ENCODE measurements around the gene PRKAR1A. TPM values are rescaled to one million over a fixed set of nuclear protein-coding genes. Genes with fewer than 3 reads are reported as not detected.
"Not testable (repeated sequence)": the region's sequence is repeated elsewhere in the genome, so short reads cannot be mapped to it uniquely, and the experiment has no call there.

PRKAR1A gene
- total RNA-seq, 2 donors from 2014 or later, result 154 to 230 TPM

GRCh38 chr17:68517605-68518004 lies 5.4 kb downstream of the PRKAR1A start:
- not testable (repeated sequence) for H3K4me3 Mint-ChIP-seq; H3K27ac Mint-ChIP-seq; H3K27me3 Mint-ChIP-seq; ATAC-seq; H3K9me3 Mint-ChIP-seq; DNase-seq (ENCODE audit: low spot score)
- Mint-ChIP-seq H3K4me1 (ENCODE audit: low read depth in 2 of 2) (peaks cover 60% of the 10 kb centered on the region in 2 donors), H3K36me3 (peaks cover 42% of the 10 kb centered on the region)

- peaks cover 37% of the 10 kb centered on the region for H3K36me3 Mint-ChIP-seq
- no peak overlapping the region for H3K4me3 Mint-ChIP-seq
- DNase-seq (ENCODE audit: low spot score) (no peak), ATAC-seq (no peak)
- H3K27me3 Mint-ChIP-seq, result no peaks in the 10 kb centered on the region
- H3K9me3 Mint-ChIP-seq, result no peaks in the 10 kb centered on the region
- H3K4me1 Mint-ChIP-seq (ENCODE audit: low read depth in 2 of 2), result peaks cover 56 to 59% of the 10 kb centered on the region in 2 donors
- no peak overlapping the region for H3K27ac Mint-ChIP-seq
Measured at GRCh38 chr17:68518063-68518815, 6.0 kb downstream of the PRKAR1A start.

GRCh38 chr17:68519051-68519450 lies 6.8 kb downstream of the PRKAR1A start:
- H3K27me3 Mint-ChIP-seq; DNase-seq (ENCODE audit: low spot score); H3K4me3 Mint-ChIP-seq; H3K9me3 Mint-ChIP-seq; ATAC-seq: not testable (repeated sequence)
- Mint-ChIP-seq H3K4me1 (ENCODE audit: low read depth in 2 of 2) (peaks cover 48 to 51% of the 10 kb centered on the region in 2 donors), H3K27ac (peak overlapping the region in 1 of 2 donors; percentile 53), H3K36me3 (peaks cover 40% of the 10 kb centered on the region)

- Mint-ChIP-seq H3K4me1 (ENCODE audit: low read depth in 2 of 2) (peaks cover 40 to 43% of the 10 kb centered on the region in 2 donors), H3K4me3 (no peak overlapping the region), H3K27ac (peak overlapping the region in 1 of 2 donors; percentile 13), H3K36me3 (peaks cover 46% of the 10 kb centered on the region), H3K9me3 (no peaks in the 10 kb centered on the region), H3K27me3 (no peaks in the 10 kb centered on the region)
- no peak for ATAC-seq
- no peak for DNase-seq (ENCODE audit: low spot score)
Measured at GRCh38 chr17:68519911-68520310, 7.7 kb downstream of the PRKAR1A start.

GRCh38 chr17:68522266-68522665 lies 10.0 kb downstream of the PRKAR1A start:
- no peak for ATAC-seq
- no peak for DNase-seq (ENCODE audit: low spot score)
- H3K27me3 Mint-ChIP-seq, result no peaks in the 10 kb centered on the region
- H3K4me3 Mint-ChIP-seq, result no peak overlapping the region
- H3K27ac Mint-ChIP-seq, result no peak overlapping the region
- no peaks in the 10 kb centered on the region for H3K9me3 Mint-ChIP-seq
- peaks cover 47% of the 10 kb centered on the region for H3K36me3 Mint-ChIP-seq
- peaks cover 38 to 45% of the 10 kb centered on the region in 2 donors for H3K4me1 Mint-ChIP-seq (ENCODE audit: low read depth in 2 of 2)

- peaks cover 67% of the 10 kb centered on the region for H3K36me3 Mint-ChIP-seq
- peak overlapping the region in 1 of 2 donors; percentile 60 for H3K27ac Mint-ChIP-seq
- ATAC-seq, result no peak
Measured at GRCh38 chr17:68526548-68526947, 14.3 kb downstream of the PRKAR1A start.

GRCh38 chr17:68527314-68527713 lies 15.1 kb downstream of the PRKAR1A start:
- Mint-ChIP-seq H3K4me1 (ENCODE audit: low read depth in 2 of 2) (peaks cover 22 to 33% of the 10 kb centered on the region in 2 donors), H3K36me3 (peaks cover 65% of the 10 kb centered on the region), H3K4me3 (no peak overlapping the region), H3K27me3 (no peaks in the 10 kb centered on the region), H3K9me3 (no peaks in the 10 kb centered on the region), H3K27ac (no peak overlapping the region)
- ATAC-seq (no peak), DNase-seq (ENCODE audit: low spot score) (no peak)

More at GRCh38 chr17:68526548-68526947, 14.3 kb downstream of the PRKAR1A start:
- no peak for DNase-seq (ENCODE audit: low spot score)
- no peak overlapping the region for H3K4me3 Mint-ChIP-seq
- H3K9me3 Mint-ChIP-seq, result no peaks in the 10 kb centered on the region
- H3K27me3 Mint-ChIP-seq, result no peaks in the 10 kb centered on the region
- H3K4me1 Mint-ChIP-seq (ENCODE audit: low read depth in 2 of 2), result peaks cover 22 to 37% of the 10 kb centered on the region in 2 donors

GRCh38 chr17:68531252-68531651 lies 19.0 kb downstream of the PRKAR1A start:
- H3K27ac Mint-ChIP-seq, result peak overlapping the region in 1 of 2 donors; percentile 45
- H3K9me3 Mint-ChIP-seq, result no peaks in the 10 kb centered on the region
- no peak overlapping the region for H3K4me3 Mint-ChIP-seq
- no peaks in the 10 kb centered on the region for H3K27me3 Mint-ChIP-seq
- peaks cover 23 to 26% of the 10 kb centered on the region in 2 donors for H3K4me1 Mint-ChIP-seq (ENCODE audit: low read depth in 2 of 2)
- no peak for ATAC-seq
- H3K36me3 Mint-ChIP-seq, result peaks cover 51% of the 10 kb centered on the region
- no peak for DNase-seq (ENCODE audit: low spot score)

- ATAC-seq (no peak), DNase-seq (ENCODE audit: low spot score) (no peak)
- Mint-ChIP-seq H3K27me3 (no peaks in the 10 kb centered on the region), H3K4me1 (ENCODE audit: low read depth in 2 of 2) (peaks cover 13 to 14% of the 10 kb centered on the region in 2 donors), H3K36me3 (peaks cover 39% of the 10 kb centered on the region), H3K9me3 (no peaks in the 10 kb centered on the region), H3K27ac (no peak overlapping the region), H3K4me3 (no peak overlapping the region)
Measured at GRCh38 chr17:68532826-68533225, 20.6 kb downstream of the PRKAR1A start.

- peak overlapping the region; percentile 30 to 31 for H3K27ac Mint-ChIP-seq
- no peaks in the 10 kb centered on the region for H3K9me3 Mint-ChIP-seq
- H3K27me3 Mint-ChIP-seq, result no peaks in the 10 kb centered on the region
- H3K36me3 Mint-ChIP-seq, result peaks cover 28% of the 10 kb centered on the region
- no peak for DNase-seq (ENCODE audit: low spot score)
- ATAC-seq, result no peak
- peaks cover 9 to 14% of the 10 kb centered on the region in 2 donors for H3K4me1 Mint-ChIP-seq (ENCODE audit: low read depth in 2 of 2)
- H3K4me3 Mint-ChIP-seq, result no peak overlapping the region
Measured at GRCh38 chr17:68533887-68534694, 21.9 kb downstream of the PRKAR1A start.

GRCh38 chr17:68534695-68535088 lies 22.5 kb downstream of the PRKAR1A start:
- no peak for DNase-seq (ENCODE audit: low spot score)
- H3K4me3 Mint-ChIP-seq, result no peak overlapping the region
- no peaks in the 10 kb centered on the region for H3K27me3 Mint-ChIP-seq
- ATAC-seq, result no peak
- H3K4me1 Mint-ChIP-seq (ENCODE audit: low read depth in 2 of 2), result peaks cover 9 to 14% of the 10 kb centered on the region in 2 donors
- no peaks in the 10 kb centered on the region for H3K9me3 Mint-ChIP-seq
- peak overlapping the region in 1 of 2 donors; percentile 14 for H3K27ac Mint-ChIP-seq
- peaks cover 24% of the 10 kb centered on the region for H3K36me3 Mint-ChIP-seq

- H3K36me3 Mint-ChIP-seq, result peaks cover 15% of the 10 kb centered on the region
- peaks cover 6 to 9% of the 10 kb centered on the region in 2 donors for H3K4me1 Mint-ChIP-seq (ENCODE audit: low read depth in 2 of 2)
- ATAC-seq (no peak), DNase-seq (ENCODE audit: low spot score) (no peak)
- no peak overlapping the region for H3K4me3 Mint-ChIP-seq
- no peaks in the 10 kb centered on the region for H3K27me3 Mint-ChIP-seq
- H3K9me3 Mint-ChIP-seq, result no peaks in the 10 kb centered on the region
- H3K27ac Mint-ChIP-seq, result peak overlapping the region in 1 of 2 donors; percentile 56
Measured at GRCh38 chr17:68535922-68536321, 23.7 kb downstream of the PRKAR1A start.

- no peaks in the 10 kb centered on the region for H3K9me3 Mint-ChIP-seq
- peaks cover 5% of the 10 kb centered on the region for H3K36me3 Mint-ChIP-seq
- H3K4me3 Mint-ChIP-seq, result no peak overlapping the region
- ATAC-seq (no peak), DNase-seq (ENCODE audit: low spot score) (no peak)
- peaks cover 4 to 7% of the 10 kb centered on the region in 2 donors for H3K4me1 Mint-ChIP-seq (ENCODE audit: low read depth in 2 of 2)
- H3K27me3 Mint-ChIP-seq, result no peaks in the 10 kb centered on the region
- H3K27ac Mint-ChIP-seq, result peak overlapping the region in 1 of 2 donors; percentile 18
Measured at GRCh38 chr17:68539548-68540467, 27.6 kb downstream of the PRKAR1A start.

All from natural killer cell treated with Interleukin-12 subunit alpha and Interleukin-12 subunit beta and Interleukin-15 and Interleukin-18, amount 100 ng/mL, for 72 hours (primary cell).